ENCODE results near the gene ADAMTS14.

The ADAMTS14 gene

DNA sequence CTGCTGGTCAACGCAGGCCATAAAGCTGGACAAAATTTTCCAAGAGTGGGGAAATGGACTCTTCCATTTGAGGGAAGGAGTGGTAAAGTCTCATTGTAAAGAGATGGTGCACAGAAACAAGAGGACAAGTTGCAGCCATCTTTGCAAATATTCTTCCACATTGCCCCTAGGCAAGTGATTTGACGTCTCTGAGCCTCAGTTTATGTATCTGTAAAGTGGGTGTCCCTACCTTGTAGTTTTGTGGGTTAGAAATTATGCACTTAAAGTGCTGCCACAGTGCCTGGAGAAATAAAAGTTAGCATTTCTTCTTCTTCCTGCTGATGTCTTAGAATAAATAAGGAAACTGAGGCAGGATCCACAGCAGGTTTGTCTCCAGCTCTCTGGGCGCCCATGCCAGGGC, 12.1 kb downstream of the ADAMTS14 start:
- TF ChIP-seq POLR2A (IDR thresholded peaks at IDR 0.05; ENCODE audit: low read depth, low read length): no peak
- FAIRE-seq (no peak), DNase-seq (ENCODE audit: insufficient read length, low spot score) (no peak)

DNA sequence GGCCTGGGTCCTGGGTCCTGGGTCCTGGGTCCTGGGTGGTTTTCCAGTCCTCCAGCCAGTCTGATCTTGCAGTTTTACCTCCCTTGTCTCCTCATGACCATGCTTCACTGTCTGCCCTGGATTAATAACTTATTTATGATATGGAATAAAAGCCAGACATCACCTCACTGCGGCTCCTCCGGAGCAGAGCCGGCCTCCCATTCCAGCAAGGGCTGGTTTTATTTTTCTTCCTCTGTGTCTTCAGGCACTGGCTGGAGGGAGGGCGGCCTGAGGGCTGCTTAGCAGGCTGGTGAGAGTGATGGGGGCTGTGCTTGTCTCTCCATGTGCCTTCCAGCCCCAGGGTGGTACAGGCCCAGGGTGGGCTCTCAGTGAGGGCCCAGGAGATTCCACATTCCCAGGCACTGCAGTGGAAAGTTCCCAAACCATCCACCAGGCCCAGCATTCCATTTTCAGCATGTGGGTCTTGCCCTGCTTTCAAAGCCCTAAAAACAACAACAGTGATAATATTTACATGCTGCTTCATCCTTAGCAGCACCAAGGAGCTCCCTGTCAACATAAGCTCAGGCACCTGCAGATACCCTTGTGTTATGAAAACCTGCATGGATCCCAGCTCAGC, 12.6 kb downstream of the ADAMTS14 start:
- TF ChIP-seq POLR2A (IDR thresholded peaks at IDR 0.05; ENCODE audit: low read depth, low read length): no peak
- FAIRE-seq: no peak
- DNase-seq (ENCODE audit: insufficient read length, low spot score): no peak

DNA sequence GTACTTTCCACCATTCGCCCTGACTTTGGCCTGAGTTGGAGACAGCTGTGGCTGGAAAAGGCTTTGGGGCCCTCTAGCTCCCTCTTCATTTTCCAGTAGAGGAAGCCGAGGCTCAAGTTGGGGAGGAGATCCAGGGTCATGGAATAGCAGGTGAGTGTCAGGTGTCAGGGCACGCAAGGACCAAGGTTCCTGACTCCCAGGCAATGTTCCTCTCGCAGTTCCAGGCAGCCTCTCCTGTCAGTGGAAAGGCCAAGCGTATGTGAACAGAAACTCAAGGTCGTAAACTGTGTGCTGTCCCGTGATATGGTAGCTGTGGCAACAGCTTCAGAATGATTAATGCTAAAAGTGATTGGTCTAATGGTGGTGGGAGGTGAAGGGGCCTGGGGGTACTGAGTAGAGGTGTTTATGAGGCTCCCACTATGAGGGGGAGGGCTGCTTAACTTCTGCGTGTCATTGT, 13.2 kb downstream of the ADAMTS14 start:
- FAIRE-seq: no peak

DNA sequence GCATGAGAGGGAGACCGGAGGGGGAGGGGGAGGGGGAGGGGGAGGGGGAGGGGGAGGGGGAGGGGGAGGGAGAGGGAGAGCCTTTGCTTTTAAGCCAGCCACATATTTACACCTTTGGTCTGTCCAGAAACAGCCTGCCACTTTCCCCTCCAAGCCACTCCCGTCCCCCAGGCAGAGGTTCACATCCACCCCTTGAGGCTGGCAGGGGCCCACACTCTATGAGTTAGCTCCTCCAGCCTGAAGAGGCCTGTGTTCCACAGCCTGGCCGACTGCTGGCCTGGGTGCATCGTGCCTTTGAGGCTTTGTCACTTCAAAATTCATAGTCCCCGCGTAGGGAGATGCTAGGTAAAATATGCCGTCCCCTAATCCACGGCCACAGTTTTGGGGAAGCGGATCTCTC, 16.5 kb downstream of the ADAMTS14 start:
- no peak for TF ChIP-seq POLR2A (IDR thresholded peaks at IDR 0.05; ENCODE audit: low read depth, low read length)
- FAIRE-seq: no peak
- DNase-seq (ENCODE audit: insufficient read length, low spot score): no peak

More for the DNA sequence above, 13.2 kb downstream of the ADAMTS14 start:
- no peak for DNase-seq (ENCODE audit: insufficient read length, low spot score)
- TF ChIP-seq POLR2A (IDR thresholded peaks at IDR 0.05; ENCODE audit: low read depth, low read length): no peak

DNA sequence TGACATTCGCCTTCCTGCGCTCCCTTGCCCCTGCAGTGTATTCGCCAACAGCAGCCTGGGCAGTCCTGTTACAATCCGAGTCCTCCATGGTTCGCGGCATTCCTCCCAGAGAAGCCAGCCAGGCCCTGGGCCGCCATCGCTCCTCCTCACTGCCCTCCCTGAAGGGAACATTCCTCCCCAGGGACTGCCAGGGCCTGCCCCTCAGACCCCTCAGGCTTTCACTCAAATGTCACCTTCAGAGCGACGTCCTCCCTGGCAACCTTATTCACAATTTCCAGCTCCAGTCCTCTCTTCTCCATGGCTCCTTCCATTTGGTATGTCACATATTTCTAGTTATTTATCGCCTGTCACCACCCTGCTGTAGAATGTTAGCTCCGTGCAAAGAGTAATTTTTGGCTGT, 17.4 kb downstream of the ADAMTS14 start:
- TF ChIP-seq POLR2A (IDR thresholded peaks at IDR 0.05; ENCODE audit: low read depth, low read length): no peak
- FAIRE-seq (no peak), DNase-seq (ENCODE audit: insufficient read length, low spot score) (no peak)

DNA sequence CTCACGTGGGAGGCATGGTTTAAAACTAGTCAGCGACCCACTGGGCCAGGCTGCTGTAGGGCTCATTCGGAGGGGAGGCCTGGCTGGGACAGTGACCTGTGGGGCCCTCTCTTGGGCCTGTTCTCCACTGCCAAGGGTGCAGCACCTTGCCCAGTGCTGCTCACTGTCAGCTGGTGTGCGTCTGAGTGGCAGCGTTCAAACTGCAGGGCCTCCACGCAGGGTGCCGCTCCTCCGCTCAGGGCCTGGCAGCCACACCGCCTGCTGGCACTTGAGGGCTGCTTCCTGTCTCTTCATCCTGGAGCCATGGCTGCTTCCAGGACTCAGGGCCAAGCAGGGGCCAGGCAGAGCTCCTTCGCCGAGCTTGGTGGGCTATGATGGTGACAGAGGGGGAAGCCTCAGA, 18.3 kb downstream of the ADAMTS14 start:
- no peak for TF ChIP-seq POLR2A (IDR thresholded peaks at IDR 0.05; ENCODE audit: low read depth, low read length)
- DNase-seq (ENCODE audit: insufficient read length, low spot score) (no peak), FAIRE-seq (no peak)

DNA sequence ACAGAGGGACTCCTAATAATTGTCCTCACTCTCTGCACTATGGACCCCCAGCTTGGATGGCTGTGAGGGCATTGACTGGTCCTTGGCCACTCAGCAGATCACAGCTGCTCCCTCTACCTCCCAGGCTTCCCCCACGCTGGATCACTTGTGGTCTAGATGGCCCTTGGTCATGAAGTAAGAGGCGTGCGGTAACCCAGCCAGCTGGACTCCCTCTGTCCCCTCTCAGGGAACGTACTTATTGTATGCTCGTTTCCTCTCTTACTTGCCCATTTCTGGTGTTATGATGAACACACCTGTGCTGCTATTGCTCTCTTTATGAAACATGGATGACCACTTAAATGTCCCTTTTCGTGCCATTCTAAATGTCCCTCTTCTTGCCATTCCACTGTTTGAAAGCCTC, 19.3 kb downstream of the ADAMTS14 start:
- no peak for DNase-seq (ENCODE audit: insufficient read length, low spot score)
- FAIRE-seq: no peak
- no peak for TF ChIP-seq POLR2A (IDR thresholded peaks at IDR 0.05; ENCODE audit: low read depth, low read length)

DNA sequence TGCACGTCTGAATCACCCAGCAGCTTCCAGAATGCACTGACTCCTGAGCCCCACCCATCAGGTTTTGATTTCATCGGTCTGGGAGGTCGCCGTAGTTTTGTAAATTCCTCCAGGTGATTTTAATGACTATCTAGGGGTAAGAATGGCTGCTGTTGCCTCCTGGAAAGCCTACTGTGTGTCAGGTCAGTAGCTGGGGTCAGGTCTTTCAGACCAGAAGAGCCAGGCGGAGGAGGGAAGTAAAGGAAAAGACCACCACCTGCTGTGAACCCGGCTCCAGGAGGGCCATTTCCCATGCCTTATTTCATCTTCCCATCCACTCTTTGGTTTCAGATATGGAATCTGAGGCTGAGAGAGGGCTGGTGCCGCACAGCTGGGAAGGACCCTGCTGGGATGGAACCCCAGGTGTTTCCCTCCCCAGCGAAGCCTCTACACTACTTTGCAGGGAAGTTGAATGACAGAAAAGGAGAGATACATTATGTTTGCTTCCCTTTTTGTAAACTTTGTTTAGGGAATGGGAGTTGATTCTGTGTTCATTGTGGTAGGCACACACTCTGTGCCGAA, 19.8 kb downstream of the ADAMTS14 start:
- FAIRE-seq (no peak), DNase-seq (ENCODE audit: insufficient read length, low spot score) (no peak)
- no peak for TF ChIP-seq POLR2A (IDR thresholded peaks at IDR 0.05; ENCODE audit: low read depth, low read length)

DNA sequence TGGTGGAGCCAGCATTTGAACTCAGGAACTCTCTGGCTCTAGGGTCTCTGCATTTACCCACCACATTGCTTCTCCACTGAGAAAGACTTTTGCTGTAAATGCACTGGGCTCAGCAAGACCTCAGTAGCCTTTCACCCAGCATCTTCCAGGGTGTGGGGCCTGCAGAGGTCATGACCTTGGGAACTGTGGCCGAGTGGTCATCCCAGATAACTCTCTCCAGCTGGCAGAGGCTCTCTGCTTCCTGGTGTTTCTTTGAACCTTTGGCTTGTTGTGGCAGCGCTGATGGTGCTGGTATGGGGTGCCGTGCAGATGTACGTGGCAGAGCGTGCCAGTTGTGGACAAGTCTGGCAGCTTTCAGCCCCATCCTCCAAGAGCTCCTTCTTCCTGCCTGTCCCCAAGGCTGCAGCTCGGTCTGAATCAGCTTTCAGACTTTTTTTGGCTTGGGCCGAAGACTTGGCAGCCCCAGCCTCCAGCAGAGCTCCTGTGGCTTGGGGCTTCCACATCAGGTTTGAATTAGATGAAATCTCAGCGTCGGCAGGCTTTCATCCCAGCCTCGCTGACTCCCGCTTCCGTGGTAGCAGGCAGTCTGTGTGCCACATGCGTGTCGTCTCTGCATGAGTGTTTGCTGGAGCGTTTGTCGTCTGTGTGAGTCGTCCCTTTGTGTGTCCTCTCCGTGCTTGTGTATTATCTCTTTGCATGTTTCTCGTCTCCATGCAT, 21.5 kb downstream of the ADAMTS14 start:
- no peak for FAIRE-seq
- no peak for DNase-seq (ENCODE audit: insufficient read length, low spot score)
- no peak for TF ChIP-seq POLR2A (IDR thresholded peaks at IDR 0.05; ENCODE audit: low read depth, low read length)

DNA sequence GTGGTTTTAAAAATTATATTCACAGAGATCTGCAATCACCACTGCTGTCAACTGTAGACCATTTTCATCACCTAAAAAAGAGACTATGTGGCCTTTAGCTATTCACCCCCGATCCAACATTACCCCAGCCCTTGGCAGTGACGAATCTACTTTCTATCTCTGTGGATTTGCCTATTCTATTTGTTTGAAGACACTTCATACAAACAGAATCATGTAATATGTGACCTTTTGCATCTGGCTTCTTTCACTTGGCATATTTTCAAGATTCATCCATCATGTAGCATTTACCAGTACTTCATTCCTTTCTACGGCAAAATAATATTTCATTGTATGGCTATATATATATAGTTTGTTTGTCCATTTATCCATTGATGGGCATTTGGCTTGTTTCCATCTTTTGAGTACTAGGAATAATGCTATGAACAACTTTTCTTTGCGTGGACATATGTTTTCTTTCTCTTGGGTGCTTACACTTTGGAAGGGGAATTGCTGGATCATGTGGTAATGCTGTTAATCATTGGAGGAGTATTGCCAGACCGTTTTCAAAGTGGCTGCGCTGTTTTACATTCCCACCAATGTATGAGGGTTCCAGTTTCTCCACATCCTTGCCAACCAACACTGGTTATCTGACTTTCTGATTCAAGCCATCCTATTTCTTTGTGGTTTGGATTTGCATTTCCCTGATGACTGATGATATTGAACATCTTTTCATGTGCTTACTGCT, 22.3 kb downstream of the ADAMTS14 start:
- FAIRE-seq: no peak
- DNase-seq (ENCODE audit: insufficient read length, low spot score): no peak
- no peak for TF ChIP-seq POLR2A (IDR thresholded peaks at IDR 0.05; ENCODE audit: low read depth, low read length)

DNA sequence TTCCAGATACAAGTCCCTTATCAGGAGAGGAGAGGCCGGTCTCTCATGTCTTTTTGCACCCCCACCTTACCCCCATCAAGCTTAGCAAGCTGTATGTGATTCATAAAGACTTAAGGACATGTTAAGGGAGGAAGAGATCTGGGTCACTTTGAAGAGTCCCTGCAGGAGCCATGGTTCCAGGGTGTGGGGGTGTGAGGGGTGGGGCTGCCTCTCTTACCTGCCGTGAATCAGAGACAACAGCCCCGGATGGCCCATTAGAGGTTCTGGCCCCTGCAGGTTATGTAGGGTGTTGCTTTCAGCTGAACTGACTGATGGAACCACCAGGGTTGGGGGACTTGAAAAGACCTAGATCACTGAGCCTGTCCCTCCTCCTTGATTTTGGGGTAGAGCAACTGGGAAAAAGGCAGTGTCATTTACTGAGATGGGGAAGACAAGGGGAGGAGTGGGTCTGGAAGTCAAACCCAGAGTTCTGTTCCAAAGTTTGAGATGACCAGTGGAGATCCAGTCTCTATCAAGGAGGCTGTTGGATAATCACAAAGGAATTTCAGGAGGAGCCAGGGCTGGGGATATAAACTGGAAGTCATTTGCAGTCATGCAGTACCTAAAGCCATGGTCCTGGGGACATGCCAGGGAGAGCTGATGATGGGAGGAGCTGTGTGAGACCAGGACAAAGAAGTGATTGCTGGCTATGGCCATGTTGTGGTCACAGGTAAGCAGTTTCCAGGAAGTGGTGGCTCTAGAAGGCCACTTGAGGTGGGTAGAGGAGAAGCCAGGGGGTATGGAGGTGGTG, 23.1 kb downstream of the ADAMTS14 start:
- DNase-seq (ENCODE audit: insufficient read length, low spot score): no peak
- FAIRE-seq: no peak
- TF ChIP-seq POLR2A (IDR thresholded peaks at IDR 0.05; ENCODE audit: low read depth, low read length): no peak

DNA sequence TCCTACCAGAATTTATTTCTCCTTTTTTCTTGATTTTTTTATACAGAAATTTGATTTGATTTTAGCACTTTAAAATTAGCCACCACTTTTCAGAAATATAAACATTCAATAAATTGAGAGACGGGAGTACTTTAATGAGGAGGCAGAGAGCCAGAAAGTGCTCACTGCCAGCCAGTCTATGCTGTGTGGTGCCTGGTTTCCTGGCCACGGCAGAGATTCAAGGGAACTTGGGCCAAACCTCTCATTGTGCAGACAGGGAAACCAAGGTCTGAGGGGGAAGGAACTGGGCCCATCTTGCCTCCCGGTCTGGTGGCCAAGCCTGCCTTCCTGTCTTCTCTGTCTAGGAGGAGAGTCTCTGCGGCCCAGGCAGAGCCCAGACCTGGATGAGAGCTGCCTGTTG, 25.9 kb downstream of the ADAMTS14 start:
- TF ChIP-seq POLR2A (IDR thresholded peaks at IDR 0.05; ENCODE audit: low read depth, low read length): no peak
- no peak for FAIRE-seq
- no peak for DNase-seq (ENCODE audit: insufficient read length, low spot score)

DNA sequence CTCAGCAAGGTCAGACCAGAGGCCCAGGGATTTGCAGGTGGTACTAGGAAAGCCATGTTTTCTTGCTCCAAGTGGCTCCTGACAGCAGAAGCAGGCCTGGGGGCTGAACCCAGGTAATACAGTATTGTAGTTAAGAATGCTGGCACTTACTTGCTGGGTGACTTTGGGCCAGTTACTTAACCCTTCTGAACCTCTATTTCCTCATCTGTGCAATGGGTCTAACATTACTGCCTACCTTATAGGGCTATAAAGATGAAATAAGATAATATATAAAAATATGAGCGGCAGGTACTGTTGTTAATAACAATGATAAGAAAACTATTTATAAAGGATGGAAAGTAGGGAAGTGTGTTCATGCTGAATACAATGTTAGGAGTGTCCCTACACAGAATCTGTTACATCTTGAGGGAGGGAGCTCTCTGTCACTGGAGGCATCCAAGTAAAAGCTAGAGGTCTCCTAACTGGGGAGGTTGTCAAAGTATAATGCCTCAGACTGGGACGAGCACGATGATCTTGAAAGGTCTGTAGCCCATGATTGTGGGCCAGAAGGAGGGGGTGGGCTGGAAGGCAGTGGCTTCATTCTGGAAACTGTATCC, 26.9 kb downstream of the ADAMTS14 start:
- DNase-seq (ENCODE audit: insufficient read length, low spot score) (no peak), FAIRE-seq (no peak)
- TF ChIP-seq POLR2A (IDR thresholded peaks at IDR 0.05; ENCODE audit: low read depth, low read length): no peak

Measured in H54 (cell line).